Hematopoietic multipotent progenitor cell (in vitro differentiated cells): ENCODE measurements around the gene PITPNB. TPM values are rescaled to one million over a fixed set of nuclear protein-coding genes. Genes with fewer than 3 reads are reported as not detected.

Experiments used
- DNase-seq, 3 donors: peaks; one replicate each; pipeline ENCODE4 v3.0.0-alpha.2; 2011 to 2015; ENCODE audit warnings: low read depth in 2 of 3, low spot score in 2 of 3
- small RNA-seq: library from RNA; depleted of rRNA; stranded (forward); fragments of <200 nt; gene quantifications from one replicate; pipeline ENCODE3, GENCODE V24; 2012
- total RNA-seq: library from RNA; depleted of rRNA; stranded (reverse); fragments of >200 nt; gene quantifications from one replicate; pipeline ENCODE4 v1.2.3, GENCODE V29; 2012

PITPNB gene
- total RNA-seq, 1 donor, result 11.6 TPM

GRCh38 chr22:27805841-27806240 is 113.2 kb downstream of the PITPNB start:
- DNase-seq, result no peak

GRCh38 chr22:27804470-27805297 is 114.4 kb downstream of the PITPNB start:
- peak in 2 of 3 donors; percentile 77 to 86 for DNase-seq

GRCh38 chr22:27803841-27804415 is 115.1 kb downstream of the PITPNB start:
- DNase-seq, result no peak

GRCh38 chr22:27802346-27803073 is 116.5 kb downstream of the PITPNB start:
- DNase-seq, result no peak

Small RNAs within 50 kb of the gene (small RNA-seq; reads per million reads assigned to genes)
- not detected for gene MIR3199-1
- not detected for gene RF02198

Other genes with a start within 250 kb of the PITPNB start
- 14.8 TPM for gene MN1, start 117.5 kb downstream of the PITPNB start, total RNA-seq